ENCODE results near the gene CYB561. TPM values are rescaled to one million over a fixed set of nuclear protein-coding genes. Genes with fewer than 3 reads are reported as not detected.

Gene CYB561
- total RNA-seq (2014; rRNA removed; shearing (Covaris generic)): not detected in 2 replicates

DNA sequence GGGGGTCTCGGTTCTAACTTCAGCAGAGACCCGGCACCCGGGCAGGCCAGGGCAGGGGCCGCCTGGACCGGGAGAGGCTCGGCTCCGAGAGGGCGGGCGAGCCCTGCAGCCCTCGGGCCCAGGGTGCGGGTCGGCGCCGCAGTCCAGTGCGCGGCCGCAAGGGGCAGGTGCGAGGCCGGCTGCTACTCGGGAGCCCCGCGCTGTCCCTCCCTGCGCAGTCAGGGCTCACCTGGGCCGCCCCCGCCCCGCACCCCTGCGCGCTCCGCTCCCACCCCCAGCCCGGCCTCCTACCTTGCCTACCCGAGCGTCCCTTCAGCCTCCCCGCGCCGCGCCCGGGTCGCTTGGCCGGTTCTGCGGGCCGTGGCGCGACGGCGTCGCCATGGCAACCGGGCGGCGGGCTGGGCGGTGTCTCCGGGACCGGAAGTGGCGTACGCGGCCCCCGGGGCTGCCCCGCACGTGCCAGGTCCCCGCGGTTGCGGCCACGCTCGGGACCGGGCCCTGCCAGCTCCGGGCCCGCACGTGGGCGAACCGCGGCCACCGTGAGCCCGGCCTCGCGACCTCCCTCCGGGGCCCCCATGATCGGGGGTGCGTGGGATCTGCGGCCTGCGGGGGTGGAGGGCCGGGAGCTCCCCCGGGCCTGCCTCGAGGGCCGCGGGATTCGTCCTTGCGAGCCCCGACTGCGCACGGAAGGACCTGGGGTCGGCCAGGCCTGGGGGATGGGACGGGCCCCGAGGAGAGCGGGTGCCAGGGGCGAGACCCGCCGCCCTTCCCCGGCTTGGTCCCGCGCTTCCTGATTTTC is at the start of gene CYB561:
CYB561 (minus strand) TSS at position 353 of the 799 bp plus-strand sequence. CDS start 8,759 bp downstream, outside the sequence.
- H3K4me3 ChIP-seq: no peak within 1 kb of the TSS
- no peaks in the 10 kb centered on the region for H3K36me3 ChIP-seq
- no peak within 1 kb of the TSS for H3K27ac ChIP-seq
- no peak for DNase-seq
- H3K9me3 ChIP-seq (replicated peaks): no peaks in the 10 kb centered on the region
- no peaks in the 10 kb centered on the region for H3K27me3 ChIP-seq
- no peaks in the 10 kb centered on the region for H3K4me1 ChIP-seq

DNA sequence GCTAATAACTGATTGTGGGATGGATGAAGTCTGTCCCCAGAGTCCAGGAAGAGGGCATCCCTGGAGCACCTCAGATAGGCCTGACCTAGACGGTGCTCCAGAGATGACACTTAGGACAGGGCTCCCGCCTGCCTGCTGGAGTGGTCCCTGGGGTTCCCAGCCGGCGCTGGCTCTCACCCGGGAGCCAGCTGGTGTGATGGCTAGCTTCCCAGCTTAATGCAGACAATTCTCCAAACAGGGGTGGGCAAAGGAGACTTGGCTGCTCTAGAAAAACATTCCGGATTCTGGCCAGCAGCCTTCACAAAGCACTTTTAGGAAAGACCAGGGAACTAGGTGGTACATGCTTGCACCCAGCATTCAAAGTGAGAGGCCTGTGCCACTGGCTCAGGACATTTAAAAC is 49.4 kb upstream of the CYB561 start:
- no peaks in the 10 kb centered on the region for H3K4me1 ChIP-seq
- no peaks in the 10 kb centered on the region for H3K36me3 ChIP-seq
- H3K4me3 ChIP-seq: no peak overlapping the region
- no peak overlapping the region for H3K27ac ChIP-seq
- no peaks in the 10 kb centered on the region for H3K27me3 ChIP-seq
- no peak for DNase-seq
- no peaks in the 10 kb centered on the region for H3K9me3 ChIP-seq (replicated peaks)

- no peaks in the 10 kb centered on the region for H3K36me3 ChIP-seq
- DNase-seq: no peak
- no peak overlapping the region for H3K4me3 ChIP-seq
- H3K9me3 ChIP-seq (replicated peaks): no peaks in the 10 kb centered on the region
- H3K4me1 ChIP-seq: no peaks in the 10 kb centered on the region
- no peak overlapping the region for H3K27ac ChIP-seq
- no peaks in the 10 kb centered on the region for H3K27me3 ChIP-seq
Observed at GRCh38 chr17:63494300-63494928, 48.3 kb upstream of the CYB561 start.

- Histone ChIP-seq H3K36me3 (no peaks in the 10 kb centered on the region), H3K27me3 (no peaks in the 10 kb centered on the region), H3K4me3 (no peak overlapping the region), H3K4me1 (no peaks in the 10 kb centered on the region), H3K27ac (no peak overlapping the region), H3K9me3 (replicated peaks) (no peaks in the 10 kb centered on the region)
- no peak for DNase-seq
Observed at GRCh38 chr17:63493411-63493810, 47.3 kb upstream of the CYB561 start.

DNA sequence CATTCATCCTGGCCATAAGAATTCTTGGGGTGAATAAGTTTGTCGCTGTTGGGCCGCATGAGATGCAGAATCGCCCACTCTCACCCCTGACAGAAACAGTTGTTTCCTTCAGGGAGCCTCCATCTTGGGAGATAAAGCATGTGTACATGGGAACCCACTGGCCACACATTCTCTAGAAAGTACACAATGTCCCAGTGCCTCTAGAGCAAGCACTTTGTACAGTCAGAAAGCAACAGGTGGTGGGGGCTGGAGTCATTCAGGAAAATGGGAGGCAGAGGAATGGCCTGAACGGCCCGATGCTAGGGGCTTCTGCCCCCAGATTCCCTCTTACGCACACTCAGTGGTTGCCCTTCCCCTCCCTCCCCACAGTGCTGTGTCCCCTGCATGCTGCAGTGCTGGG is 46.8 kb upstream of the CYB561 start:
- Histone ChIP-seq H3K4me3 (no peak overlapping the region), H3K36me3 (no peaks in the 10 kb centered on the region), H3K4me1 (no peaks in the 10 kb centered on the region), H3K27ac (no peak overlapping the region), H3K27me3 (no peaks in the 10 kb centered on the region), H3K9me3 (replicated peaks) (no peaks in the 10 kb centered on the region)
- no peak for DNase-seq

DNA sequence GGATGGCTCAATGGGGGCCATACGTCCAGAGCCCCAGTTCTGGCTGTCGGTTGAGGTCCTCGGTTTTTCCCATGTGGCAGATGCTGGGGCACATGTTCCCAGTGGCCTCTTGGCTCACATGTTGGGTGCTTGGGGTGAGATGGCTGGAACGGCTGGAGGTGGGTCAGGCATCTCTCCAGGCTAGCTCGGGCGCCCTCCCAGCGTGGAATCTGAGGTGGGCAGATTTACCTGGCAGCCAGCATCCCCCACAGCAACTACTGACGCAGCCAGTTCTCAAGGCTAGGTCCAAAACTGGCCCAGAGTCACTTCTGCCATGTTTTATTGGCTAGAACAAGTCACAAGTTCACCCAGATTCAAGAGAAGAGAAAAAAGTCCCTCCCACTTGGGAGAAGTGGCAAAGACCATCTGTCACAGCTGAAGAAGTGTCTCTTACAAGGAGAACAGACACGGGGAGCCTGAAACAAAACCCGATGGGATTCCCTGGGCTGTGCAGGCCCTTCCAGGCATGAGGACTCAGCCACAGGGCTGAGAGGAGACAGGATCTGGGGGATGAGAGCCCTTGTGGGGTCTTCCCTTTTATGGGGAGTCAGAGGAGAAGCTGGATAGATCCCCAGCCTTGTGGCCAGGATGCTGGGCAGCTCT is 46.0 kb upstream of the CYB561 start:
- no peak overlapping the region for H3K4me3 ChIP-seq
- H3K4me1 ChIP-seq: no peaks in the 10 kb centered on the region
- DNase-seq: no peak
- H3K27ac ChIP-seq: no peak overlapping the region
- H3K27me3 ChIP-seq: no peaks in the 10 kb centered on the region
- H3K9me3 ChIP-seq (replicated peaks): no peaks in the 10 kb centered on the region
- no peaks in the 10 kb centered on the region for H3K36me3 ChIP-seq

GRCh38 chr17:63491413-63491812 is 45.3 kb upstream of the CYB561 start:
- Histone ChIP-seq H3K27ac (no peak overlapping the region), H3K9me3 (replicated peaks) (no peaks in the 10 kb centered on the region), H3K4me1 (no peaks in the 10 kb centered on the region), H3K36me3 (no peaks in the 10 kb centered on the region), H3K4me3 (no peak overlapping the region), H3K27me3 (no peaks in the 10 kb centered on the region)
- DNase-seq: no peak

DNA sequence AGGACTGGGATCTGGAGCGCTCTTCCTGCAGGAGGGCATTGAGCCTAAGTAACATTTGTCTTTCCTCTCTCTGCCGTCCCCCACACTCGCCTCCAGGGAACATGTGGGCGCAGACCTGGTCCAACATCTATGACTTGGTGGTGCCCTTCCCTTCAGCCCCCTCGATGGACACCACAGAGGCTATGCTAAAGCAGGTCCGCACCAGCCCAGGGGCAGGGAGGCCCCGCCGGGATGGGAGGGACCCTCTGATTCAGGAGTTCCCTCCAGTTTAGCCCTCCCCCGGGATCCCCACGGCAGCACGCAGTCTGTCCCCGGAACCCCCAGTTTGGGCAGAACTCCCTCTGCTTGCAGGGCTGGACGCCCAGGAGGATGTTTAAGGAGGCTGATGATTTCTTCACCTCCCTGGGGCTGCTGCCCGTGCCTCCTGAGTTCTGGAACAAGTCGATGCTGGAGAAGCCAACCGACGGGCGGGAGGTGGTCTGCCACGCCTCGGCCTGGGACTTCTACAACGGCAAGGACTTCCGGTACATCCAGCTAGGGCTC is 44.8 kb upstream of the CYB561 start:
- Histone ChIP-seq H3K27ac (no peak overlapping the region), H3K27me3 (no peaks in the 10 kb centered on the region), H3K4me3 (no peak overlapping the region), H3K36me3 (no peaks in the 10 kb centered on the region), H3K4me1 (no peaks in the 10 kb centered on the region), H3K9me3 (replicated peaks) (no peaks in the 10 kb centered on the region)
- DNase-seq: no peak

DNA sequence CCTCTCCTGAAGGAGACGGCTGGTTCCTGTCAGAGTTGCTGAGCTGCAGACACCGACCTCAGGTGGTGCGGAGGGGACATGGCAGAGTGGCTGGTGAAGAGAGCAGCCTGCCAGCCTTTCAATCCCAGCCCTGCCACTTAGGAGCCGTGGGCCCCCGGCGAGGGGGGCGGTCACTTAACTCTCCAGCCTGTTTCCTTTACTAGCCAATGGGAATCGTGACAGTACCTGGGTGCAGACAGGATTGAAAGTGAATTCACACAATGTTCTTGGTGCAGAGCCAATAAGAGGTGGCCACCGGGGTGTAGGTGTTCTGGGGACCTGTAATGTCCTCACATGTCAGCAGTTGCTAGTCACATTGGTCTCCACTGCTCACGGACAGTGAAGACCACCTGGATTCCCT is 44.2 kb upstream of the CYB561 start:
- no peak for DNase-seq
- no peaks in the 10 kb centered on the region for H3K36me3 ChIP-seq
- H3K4me1 ChIP-seq: no peaks in the 10 kb centered on the region
- H3K9me3 ChIP-seq (replicated peaks): no peaks in the 10 kb centered on the region
- no peak overlapping the region for H3K27ac ChIP-seq
- no peaks in the 10 kb centered on the region for H3K27me3 ChIP-seq
- H3K4me3 ChIP-seq: no peak overlapping the region

DNA sequence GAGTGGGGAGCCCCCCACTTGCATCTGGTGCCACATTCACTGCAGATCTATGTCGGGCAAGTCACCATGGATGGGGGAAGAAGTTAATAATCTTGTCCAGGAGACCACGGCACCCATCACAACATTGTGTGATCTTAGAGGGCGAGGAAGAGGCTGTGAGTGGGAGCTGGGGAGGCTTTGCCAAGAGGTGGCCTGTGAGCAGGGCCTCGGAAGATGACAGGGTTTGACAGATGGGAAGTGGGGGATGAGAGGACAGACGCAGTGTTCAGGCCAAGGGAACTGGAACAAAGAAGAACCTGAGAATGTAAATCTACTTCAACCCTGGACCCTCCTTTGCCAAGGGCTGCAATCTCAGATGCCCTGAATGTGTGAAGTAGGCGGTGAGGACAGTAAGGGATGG is 43.2 kb upstream of the CYB561 start:
- Histone ChIP-seq H3K4me3 (no peak overlapping the region), H3K9me3 (replicated peaks) (no peaks in the 10 kb centered on the region), H3K27me3 (no peaks in the 10 kb centered on the region), H3K4me1 (no peaks in the 10 kb centered on the region), H3K27ac (no peak overlapping the region), H3K36me3 (no peaks in the 10 kb centered on the region)
- no peak for DNase-seq

GRCh38 chr17:63488851-63489250 is 42.7 kb upstream of the CYB561 start:
- Histone ChIP-seq H3K4me1 (no peaks in the 10 kb centered on the region), H3K36me3 (no peaks in the 10 kb centered on the region), H3K9me3 (replicated peaks) (no peaks in the 10 kb centered on the region), H3K27ac (no peak overlapping the region), H3K27me3 (no peaks in the 10 kb centered on the region), H3K4me3 (no peak overlapping the region)
- DNase-seq: no peak

DNA sequence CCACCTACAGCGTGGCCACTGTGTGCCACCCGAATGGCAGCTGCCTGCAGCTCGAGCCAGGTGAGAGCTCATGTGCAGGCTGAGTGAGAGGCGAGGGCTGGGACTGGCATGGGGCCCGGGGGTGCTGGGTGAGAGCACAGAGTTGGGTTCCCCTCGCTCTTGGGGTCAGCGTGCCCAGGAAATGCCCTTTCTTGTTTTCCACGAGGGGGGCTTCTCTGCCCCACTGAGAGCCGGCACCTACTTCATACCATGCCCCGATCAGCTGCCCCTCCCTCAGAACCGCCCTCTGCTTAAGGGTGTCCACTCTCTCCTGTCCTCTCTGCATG is 40.9 kb upstream of the CYB561 start:
- H3K27ac ChIP-seq: no peak overlapping the region
- H3K36me3 ChIP-seq: no peaks in the 10 kb centered on the region
- no peaks in the 10 kb centered on the region for H3K4me1 ChIP-seq
- no peaks in the 10 kb centered on the region for H3K27me3 ChIP-seq
- H3K4me3 ChIP-seq: no peak overlapping the region
- no peak for DNase-seq
- no peaks in the 10 kb centered on the region for H3K9me3 ChIP-seq (replicated peaks)

- no peaks in the 10 kb centered on the region for H3K9me3 ChIP-seq (replicated peaks)
Observed at GRCh38 chr17:63486317-63487013, 40.4 kb upstream of the CYB561 start.

DNA sequence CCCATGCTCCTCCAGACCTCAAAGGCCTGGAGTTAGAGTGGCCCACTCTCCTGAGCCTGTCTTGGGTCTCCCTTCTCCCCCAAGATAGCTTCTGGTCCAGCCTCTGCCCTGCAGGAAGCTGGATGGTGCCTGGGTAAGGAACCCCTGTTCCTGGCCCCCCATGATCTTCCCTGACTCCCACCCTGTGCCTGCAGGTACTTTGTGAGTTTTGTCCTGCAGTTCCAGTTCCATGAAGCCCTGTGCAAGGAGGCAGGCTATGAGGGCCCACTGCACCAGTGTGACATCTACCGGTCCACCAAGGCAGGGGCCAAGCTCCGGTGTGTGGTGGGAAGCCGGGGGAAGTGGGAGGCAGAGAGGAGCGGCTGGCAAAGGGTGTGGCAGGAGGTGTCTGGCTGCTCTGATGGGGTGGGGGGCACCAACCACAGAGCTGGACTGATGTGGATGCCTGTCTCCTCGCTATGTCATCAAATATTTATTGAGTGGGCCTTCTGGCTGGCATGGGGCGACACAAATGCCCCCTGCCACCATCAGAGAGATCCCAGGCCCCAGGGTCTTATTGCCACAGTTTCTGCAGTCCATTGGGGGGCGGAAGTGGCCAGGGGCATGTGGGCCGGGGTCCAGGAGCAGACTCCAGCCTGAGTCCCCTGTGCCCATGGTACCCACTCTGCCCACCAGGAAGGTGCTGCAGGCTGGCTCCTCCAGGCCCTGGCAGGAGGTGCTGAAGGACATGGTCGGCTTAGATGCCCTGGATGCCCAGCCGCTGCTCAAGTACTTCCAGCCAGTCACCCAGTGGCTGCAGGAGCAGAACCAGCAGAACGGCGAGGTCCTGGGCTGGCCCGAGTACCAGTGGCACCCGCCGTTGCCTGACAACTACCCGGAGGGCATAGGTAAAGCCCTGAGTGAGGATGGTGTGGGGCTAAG is 37.8 kb upstream of the CYB561 start:
- Histone ChIP-seq H3K4me1 (no peaks in the 10 kb centered on the region), H3K4me3 (no peak overlapping the region), H3K36me3 (no peaks in the 10 kb centered on the region), H3K27me3 (no peaks in the 10 kb centered on the region), H3K9me3 (replicated peaks) (no peaks in the 10 kb centered on the region), H3K27ac (no peak overlapping the region)
- DNase-seq: no peak

More at GRCh38 chr17:63486317-63487013, 40.4 kb upstream of the CYB561 start:
- no peaks in the 10 kb centered on the region for H3K27me3 ChIP-seq
- H3K4me3 ChIP-seq: no peak overlapping the region
- H3K27ac ChIP-seq: no peak overlapping the region
- no peaks in the 10 kb centered on the region for H3K36me3 ChIP-seq
- DNase-seq: no peak
- no peaks in the 10 kb centered on the region for H3K4me1 ChIP-seq

All from SJCRH30 (cell line).